ENCODE results near the gene KRTAP1-3.

DNA sequence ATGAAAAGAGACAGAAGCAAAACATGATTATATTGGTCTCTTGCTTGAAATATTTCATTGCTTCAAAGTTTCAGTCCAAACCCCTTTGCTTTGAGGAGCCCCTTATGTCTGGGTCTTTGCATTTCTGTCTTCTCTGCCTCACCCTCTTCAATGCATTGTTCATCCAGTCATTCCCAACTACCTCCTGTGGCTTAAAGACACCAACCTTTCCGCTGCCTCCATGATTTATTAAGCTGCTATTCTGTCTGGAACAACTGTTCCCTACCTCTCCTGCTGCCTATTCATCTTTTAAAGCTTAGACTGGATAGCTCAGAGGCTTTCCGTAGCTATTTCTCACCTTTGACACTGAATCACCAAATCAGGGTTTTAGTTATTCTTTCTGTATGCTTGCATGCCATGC is 37.3 kb downstream of the KRTAP1-3 start:
- TF ChIP-seq, protein P1, sequence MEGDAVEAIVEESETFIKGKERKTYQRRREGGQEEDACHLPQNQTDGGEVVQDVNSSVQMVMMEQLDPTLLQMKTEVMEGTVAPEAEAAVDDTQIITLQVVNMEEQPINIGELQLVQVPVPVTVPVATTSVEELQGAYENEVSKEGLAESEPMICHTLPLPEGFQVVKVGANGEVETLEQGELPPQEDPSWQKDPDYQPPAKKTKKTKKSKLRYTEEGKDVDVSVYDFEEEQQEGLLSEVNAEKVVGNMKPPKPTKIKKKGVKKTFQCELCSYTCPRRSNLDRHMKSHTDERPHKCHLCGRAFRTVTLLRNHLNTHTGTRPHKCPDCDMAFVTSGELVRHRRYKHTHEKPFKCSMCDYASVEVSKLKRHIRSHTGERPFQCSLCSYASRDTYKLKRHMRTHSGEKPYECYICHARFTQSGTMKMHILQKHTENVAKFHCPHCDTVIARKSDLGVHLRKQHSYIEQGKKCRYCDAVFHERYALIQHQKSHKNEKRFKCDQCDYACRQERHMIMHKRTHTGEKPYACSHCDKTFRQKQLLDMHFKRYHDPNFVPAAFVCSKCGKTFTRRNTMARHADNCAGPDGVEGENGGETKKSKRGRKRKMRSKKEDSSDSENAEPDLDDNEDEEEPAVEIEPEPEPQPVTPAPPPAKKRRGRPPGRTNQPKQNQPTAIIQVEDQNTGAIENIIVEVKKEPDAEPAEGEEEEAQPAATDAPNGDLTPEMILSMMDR (IDR thresholded peaks at IDR 0.05; ENCODE audit: insufficient read depth, low read length): no peak
- TF ChIP-seq, protein P2, sequence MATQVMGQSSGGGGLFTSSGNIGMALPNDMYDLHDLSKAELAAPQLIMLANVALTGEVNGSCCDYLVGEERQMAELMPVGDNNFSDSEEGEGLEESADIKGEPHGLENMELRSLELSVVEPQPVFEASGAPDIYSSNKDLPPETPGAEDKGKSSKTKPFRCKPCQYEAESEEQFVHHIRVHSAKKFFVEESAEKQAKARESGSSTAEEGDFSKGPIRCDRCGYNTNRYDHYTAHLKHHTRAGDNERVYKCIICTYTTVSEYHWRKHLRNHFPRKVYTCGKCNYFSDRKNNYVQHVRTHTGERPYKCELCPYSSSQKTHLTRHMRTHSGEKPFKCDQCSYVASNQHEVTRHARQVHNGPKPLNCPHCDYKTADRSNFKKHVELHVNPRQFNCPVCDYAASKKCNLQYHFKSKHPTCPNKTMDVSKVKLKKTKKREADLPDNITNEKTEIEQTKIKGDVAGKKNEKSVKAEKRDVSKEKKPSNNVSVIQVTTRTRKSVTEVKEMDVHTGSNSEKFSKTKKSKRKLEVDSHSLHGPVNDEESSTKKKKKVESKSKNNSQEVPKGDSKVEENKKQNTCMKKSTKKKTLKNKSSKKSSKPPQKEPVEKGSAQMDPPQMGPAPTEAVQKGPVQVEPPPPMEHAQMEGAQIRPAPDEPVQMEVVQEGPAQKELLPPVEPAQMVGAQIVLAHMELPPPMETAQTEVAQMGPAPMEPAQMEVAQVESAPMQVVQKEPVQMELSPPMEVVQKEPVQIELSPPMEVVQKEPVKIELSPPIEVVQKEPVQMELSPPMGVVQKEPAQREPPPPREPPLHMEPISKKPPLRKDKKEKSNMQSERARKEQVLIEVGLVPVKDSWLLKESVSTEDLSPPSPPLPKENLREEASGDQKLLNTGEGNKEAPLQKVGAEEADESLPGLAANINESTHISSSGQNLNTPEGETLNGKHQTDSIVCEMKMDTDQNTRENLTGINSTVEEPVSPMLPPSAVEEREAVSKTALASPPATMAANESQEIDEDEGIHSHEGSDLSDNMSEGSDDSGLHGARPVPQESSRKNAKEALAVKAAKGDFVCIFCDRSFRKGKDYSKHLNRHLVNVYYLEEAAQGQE (IDR thresholded peaks at IDR 0.05; ENCODE audit: insufficient replicate concordance, low read depth): no peak
- no peak for TF ChIP-seq GABPA (IDR thresholded peaks at IDR 0.05; ENCODE audit: low read depth)

Data from HL-60 (cell line).